Measurements from ENCODE around the gene APOBEC3F.
"Not testable (repeated sequence)": the region's sequence is repeated elsewhere in the genome, so short reads cannot be mapped to it uniquely, and the experiment has no call there.

- not testable (repeated sequence) for TF ChIP-seq ZNF816 (CRISPR knock-in tag; IDR thresholded peaks at IDR 0.05; ENCODE audit: borderline replicate concordance); POLR2A (IDR thresholded peaks at IDR 0.05; ENCODE audit: insufficient read depth in 1 of 2, low read depth in 2 of 2, low read length in 2 of 2); ZBTB44 (CRISPR knock-in tag; IDR thresholded peaks at IDR 0.05); ETV5 (CRISPR knock-in tag; IDR thresholded peaks at IDR 0.05; ENCODE audit: borderline replicate concordance); PHF5A (CRISPR knock-in tag; IDR thresholded peaks at IDR 0.05; ENCODE audit: low read depth, unreplicated experiment)
Measured at GRCh38 chr22:39077912-39078311, 37.2 kb downstream of the APOBEC3F start.
